Bone marrow (tissue), 2 donors: ENCODE measurements around the gene IL17B.
"Not testable (repeated sequence)": the region's sequence is repeated elsewhere in the genome, so short reads cannot be mapped to it uniquely, and the experiment has no call there.

Experiments used
- DNase-seq, 2 donors: peaks; one replicate each; lab custom pipeline; 2025; lab: John Stamatoyannopoulos, UW

The IL17B gene

DNA sequence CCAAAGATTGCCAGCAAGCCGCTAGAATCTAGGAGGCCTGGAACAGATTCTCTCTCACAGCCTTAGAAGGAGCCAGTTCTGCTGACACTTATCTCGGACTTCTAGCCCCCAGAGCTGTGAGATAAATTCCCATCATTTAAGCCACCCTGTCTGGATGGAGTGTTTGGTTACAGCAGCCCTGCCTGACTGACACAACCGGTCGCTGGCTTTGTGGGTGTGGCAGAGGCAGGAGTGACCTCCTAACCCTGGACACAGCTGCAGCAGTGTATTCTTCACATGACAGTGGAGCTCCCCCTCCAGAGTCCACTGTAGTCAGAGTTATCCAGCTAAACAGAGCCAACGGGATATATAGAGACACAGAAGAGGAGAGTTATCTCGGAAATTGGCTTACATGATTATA lies 21.2 kb upstream of the IL17B start:
- DNase-seq: no peak

DNA sequence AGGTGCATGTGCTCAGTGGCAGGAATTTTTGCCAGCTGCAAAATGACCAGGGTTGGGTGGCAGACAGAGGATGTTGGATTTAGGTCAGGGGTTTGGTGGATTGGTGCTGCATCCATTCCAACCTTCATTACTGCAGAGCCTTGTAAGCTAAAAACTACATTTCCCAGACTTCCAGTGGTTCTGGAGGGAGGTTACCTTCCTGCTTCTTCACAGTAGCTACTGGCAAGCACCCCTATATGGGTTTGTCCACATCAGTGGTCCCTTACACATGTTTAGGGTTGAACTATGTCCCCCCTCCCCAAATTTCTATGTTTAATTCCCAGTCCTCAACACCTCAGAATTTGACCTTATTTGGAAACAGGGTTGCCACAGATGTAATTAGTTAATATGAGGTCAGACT lies 20.7 kb upstream of the IL17B start:
- DNase-seq: no peak

DNA sequence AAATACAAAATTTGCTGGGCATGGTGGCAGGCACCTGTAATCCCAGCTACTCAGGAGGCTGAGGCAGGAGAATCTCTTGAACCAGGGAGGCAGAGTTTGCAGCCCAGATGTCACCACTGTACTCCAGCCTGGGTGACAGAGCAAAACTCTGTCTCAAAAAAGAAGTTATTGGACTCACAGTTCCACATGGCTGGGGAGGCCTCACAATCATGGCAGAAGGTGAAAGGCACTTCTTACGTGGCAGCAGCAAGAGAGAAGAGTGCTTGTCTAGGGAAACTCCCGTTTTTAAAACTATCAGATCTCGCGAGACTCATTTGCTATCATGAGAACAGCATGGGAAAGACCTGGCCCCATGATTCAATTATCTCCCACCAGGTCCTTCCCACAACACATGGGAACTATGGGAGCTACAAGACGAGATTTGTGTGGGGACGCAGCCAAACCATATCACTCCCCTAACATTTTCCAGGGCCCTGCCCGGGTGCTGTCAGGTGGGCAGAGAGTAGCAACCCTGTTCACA lies 19.7 kb upstream of the IL17B start:
- not testable (repeated sequence) for DNase-seq

DNA sequence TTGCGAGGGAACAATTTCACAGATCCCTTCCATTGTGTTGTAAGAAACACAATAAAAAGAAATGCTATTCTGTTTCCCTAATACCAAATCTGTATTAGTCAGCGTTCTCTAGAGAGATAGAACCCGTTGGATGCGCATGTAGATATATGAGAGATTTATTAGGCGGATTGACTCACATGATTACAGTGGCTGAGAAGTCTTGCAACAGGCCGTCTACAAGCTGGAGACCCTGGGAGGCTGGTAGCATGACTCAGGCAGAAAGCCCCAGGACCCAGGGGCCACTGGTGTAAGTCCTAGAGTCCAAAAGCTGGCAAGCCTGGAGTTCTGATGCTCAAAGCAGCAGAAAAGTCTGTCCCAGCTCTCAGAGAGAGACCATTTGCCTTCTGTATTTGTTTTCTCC lies 18.4 kb upstream of the IL17B start:
- no peak for DNase-seq

- DNase-seq: not testable (repeated sequence)
Observed at GRCh38 chr5:149394996-149395395, 15.9 kb upstream of the IL17B start.

DNA sequence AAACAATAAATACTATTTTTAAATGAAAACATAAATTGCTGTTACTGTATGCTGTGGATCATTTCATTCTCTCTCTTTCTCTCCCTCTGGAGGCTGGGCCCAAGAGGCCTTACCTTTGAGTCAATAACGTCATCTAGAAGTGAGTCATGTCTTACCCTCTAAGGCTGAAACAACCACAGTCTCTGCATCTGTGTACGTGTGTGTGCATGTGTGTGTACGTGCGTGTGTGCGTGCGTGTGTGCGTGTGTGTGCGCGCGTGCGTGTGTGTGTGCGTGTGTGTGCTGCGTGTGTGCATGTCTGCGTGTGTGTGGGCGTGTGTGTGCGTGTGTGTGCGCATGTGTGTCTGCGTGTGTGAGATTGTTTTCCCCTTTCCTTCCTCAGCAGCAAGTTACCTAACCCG lies 13.6 kb upstream of the IL17B start:
- no peak for DNase-seq

DNA sequence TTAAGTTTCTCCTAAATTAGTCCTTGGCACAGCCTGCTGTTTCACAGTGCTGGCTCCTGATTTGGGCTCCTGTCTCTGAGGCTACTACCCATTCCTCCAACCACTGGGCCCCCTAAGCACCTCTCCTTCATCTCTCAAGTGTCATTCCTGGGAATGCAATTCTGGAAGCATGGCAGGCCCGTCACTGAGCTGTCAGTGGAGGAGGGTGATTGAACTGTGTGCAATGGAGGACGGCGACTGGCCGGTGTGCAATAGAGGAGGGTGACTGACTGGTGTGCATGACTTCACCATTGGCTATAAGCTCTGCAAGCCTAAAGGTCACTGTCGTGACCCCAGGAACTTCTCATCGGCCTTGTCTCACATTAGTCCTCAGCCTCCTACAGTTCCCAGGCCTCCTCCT lies 12.4 kb upstream of the IL17B start:
- DNase-seq: no peak

- not testable (repeated sequence) for DNase-seq
Observed at GRCh38 chr5:149391076-149391475, 12.0 kb upstream of the IL17B start.

- DNase-seq: no peak
Observed at GRCh38 chr5:149389552-149390495, 10.7 kb upstream of the IL17B start.

DNA sequence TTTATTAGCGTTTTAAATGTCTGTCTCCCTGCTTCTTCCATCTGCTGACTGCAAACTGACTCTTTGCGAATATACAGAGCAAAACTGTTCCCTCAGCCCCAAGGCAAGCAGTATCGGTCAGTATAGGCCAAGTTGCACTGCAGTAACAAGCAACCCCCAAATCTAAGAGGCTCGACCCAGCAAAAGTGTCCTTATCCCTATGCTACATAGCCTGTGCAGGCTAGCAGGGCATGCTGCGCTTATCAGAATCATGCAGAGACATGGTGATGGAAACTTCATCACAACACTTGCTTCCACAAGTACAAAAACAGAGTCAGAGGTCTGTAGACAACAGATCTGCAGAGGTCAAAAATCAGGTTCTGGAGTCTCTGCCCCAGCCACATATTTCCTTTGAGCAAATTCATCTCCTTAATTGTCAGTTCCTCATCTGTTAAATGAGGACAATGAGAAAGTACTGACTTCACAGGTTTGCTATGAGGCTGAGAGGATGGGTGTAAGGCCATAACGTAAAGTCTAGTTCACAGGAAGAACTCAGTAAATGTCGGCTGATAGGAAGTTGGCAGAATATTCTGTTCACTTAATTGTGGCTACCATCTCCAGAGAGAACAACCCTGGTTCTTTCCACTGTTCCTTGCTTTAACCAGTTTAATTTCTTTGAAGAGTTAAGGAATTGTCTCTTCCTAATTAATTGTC lies 9.6 kb upstream of the IL17B start:
- DNase-seq: no peak

DNA sequence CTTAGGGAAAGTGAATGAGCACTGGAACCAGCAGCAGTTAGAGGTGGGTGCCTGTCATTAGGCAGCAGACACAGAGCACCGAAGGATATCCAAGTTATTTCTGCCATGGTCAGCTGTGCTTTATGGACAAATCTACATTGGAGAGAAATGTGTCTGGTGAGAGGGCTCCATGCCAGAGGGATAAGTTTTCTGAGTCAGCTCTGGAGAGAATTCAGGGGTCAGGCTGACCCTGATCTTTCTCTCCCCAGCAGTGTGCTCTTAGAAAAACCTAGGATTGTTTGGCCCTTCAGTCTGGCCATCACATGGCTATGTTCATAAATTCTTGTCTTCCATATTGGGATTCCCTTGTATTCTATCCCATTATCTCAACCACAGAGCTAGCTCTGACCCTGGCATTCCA lies 8.9 kb upstream of the IL17B start:
- DNase-seq: no peak

DNA sequence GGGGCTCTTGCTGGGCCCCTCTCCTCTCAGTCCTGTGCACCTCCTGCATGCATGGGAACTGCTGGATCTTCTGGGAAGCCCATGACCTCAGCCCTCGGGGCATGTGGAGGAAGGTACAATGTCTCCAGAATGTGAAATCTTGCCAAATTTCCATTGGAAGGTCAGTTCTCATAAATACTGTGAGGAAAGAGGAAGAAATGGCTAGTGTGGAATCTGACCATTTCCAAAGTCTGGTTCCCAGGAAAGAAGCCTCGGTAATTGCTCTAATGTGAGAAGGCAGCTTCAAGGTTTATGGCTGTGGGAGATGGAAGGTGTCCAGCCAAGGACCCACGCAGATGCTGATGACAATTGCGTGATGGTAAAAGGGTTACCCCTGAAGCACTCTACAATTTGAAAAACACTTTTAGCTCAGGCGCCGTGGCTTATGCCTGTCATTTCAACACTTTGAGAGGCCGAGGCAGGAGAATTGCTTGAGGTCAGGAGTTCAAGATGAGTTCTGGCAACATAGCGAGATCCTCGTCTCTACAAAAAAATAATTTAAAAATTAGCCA lies 8.1 kb upstream of the IL17B start:
- DNase-seq: no peak

- DNase-seq: no peak
Observed at GRCh38 chr5:149386166-149386565, 7.1 kb upstream of the IL17B start.

DNA sequence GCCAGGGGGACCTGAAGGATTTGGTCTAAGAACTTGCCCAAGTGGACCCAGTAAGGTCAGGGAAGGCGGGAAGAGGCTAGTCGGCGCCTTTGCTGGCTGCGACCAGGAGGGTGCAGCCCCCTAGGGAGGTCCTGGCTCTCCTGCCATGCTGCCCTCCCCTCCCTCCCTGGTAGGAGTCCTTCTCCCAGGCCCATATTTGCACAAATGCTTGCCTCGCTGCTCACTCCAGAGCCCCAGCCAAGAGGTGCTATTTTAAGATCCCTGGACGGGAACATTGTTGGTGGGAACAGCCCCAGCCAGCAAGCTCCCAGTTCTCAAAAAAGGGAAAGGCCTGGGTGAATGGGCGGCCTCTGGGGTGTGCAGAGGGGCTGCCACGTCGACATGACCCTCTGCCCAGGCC lies 4.3 kb upstream of the IL17B start:
- no peak for DNase-seq

DNA sequence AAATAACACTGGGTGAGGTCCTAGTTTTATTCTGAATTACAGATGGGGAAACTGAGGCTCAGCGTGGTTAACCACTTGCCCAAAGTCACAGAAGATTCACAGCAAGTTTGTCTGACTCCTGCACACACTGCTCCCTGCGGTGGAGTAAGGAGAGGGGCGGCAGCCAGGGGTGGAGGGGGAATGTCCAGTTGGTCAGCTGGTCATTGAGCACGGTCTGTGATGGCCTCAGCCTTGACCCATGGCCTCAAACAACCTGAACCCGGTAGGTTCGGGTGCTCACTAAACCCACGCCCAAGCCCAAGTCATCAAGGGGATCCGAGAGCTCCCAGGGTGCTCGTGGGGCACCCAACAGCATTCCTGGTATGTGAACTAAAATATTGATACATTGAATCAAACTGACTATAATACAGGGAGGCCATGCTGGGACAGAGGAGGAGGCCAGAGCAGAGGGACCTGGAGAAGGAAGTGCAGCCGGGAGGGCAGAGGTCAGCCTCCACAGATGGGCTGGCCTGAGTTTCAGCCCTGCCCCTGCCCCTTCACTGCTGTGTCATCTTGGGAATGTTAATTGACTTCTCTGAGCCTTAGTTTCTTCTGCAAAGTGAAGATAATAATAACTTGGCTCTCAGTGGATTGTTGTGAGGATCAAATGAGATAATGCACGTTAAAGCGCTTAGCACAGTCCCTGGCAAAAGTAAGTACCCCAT lies 3.6 kb upstream of the IL17B start:
- DNase-seq: no peak

DNA sequence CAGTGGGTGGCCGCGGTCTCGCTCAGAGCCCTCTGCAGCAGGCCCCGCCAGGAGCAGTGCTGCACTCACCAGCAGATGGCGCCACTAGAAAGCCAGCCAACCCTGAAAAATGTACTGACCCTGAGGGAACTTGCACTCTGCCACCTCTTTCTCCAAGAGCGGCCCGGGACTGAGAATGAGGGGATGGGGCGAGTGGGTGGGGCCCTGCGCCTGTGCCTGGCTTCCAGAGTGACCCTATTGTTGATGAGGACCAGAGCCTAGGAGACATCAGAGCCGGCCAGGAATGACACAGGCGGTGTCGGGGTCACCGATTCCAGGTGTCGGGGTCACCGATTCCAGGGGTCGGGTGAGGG lies 2.9 kb upstream of the IL17B start:
- DNase-seq: peak; percentile 28 to 47

DNA sequence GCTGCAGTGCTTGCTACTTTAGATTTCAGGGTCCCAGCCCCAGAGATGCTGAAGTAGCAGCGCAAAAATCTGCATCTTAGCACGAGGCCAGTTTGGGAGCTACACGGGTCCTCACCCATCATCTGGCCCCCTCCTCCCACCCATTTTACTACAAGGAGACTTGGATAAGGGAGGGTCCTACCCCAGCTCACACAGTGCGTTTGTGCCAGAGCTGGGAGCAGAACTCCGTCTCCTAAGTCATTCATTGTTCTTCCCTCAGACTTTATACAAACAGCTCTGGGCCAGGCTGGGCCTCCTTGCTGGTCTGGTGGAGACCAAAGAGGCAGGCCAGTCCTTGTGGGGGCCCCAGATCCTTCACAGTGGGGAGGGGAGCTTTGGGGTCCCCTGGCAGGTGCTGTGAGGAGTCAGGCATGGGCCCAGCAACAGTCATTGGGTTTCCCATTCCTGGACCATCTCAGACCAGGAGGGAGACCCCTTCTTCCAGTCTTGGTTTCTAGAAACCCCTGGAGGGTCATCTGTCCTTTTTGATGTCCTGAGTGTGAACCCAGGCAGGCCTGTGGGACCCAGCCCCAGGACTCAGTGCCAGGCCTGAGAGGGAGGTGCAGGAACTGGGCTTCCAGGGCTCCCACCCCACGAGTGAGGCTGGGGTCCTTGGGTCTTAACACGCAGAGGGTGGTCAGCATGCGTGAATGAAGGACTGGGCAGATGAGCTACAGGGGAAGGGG lies 2.3 kb upstream of the IL17B start:
- no peak for DNase-seq

- DNase-seq: no peak
Observed at GRCh38 chr5:149380466-149381121, 1.5 kb upstream of the IL17B start.

DNA sequence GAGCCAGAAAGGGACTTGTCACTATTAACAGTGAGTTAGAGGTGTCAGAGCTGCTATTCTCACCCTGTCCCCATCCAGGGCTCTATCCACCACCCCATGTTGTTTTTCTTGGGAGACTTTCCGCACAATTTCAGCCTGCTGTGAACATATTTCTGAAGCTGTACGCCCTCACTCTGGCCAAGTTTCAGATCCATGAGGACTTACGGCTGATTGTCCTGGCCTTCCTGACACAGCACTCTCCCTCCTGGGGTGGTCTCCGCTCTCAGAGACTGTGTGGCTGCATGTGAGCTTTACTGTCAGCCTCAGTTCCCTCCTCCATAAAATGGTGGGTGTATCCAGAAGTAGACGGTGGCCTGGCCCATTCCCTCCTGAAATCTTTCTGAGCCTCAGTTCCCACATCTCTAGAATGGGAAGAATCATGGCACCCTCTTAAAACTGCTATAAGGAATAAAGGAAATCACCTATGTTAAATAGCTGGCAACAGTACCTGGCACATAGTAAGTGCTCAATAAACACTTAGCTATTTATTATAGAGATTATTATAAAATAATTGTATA lies 804 bp upstream of the IL17B start:
- no peak for DNase-seq

DNA sequence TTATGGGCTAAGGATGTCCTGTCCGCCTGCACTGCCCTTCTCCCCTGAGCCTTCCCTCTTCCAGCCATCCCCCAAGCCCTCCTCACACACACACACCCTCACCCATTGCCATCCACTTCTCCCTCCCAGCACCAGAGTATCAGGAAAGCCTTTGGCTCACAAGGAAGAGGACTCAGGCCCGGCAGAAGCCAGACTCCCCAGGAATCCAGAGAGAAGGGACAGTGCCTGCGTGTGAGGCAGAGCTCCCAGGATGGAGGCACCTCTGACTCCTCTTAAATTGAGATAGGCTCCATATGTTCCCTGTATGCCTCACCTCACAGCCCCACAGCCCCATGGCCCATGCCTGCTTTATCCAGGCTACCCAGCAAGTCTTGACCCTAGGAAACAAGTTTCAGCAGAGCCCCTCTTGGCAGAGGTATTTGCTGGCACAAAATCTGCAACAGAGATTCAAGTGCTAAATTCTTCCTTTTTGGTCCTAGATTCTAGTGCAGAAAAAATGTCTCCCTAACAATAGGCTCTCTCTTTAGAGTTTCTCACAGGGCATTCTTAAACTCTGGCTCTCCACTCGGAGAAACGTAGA lies 761 bp downstream of the IL17B start:
- DNase-seq: no peak
